Measurements from ENCODE around the gene PCDH15.

PCDH15 gene

GRCh38 chr10:54708021-54708420 lies 93.0 kb downstream of the PCDH15 start:
- DNase-seq (ENCODE audit: low read depth in 3 of 3) = no peak

GRCh38 chr10:54702583-54703485 lies 98.2 kb downstream of the PCDH15 start:
- DNase-seq (ENCODE audit: low read depth in 3 of 3) = no peak

- DNase-seq (ENCODE audit: low read depth in 3 of 3) = no peak
Observed at GRCh38 chr10:54691331-54691730, 109.7 kb downstream of the PCDH15 start.

- DNase-seq (ENCODE audit: low read depth in 3 of 3) = no peak
Observed at GRCh38 chr10:54682554-54682953, 118.5 kb downstream of the PCDH15 start.

GRCh38 chr10:54681136-54681535 lies 119.9 kb downstream of the PCDH15 start:
- no peak for DNase-seq (ENCODE audit: low read depth in 3 of 3)

GRCh38 chr10:54667136-54667535 lies 133.9 kb downstream of the PCDH15 start:
- no peak for DNase-seq (ENCODE audit: low read depth in 3 of 3)

- DNase-seq (ENCODE audit: low read depth in 3 of 3) = no peak
Observed at GRCh38 chr10:54666192-54666591, 134.8 kb downstream of the PCDH15 start.

- DNase-seq (ENCODE audit: low read depth in 3 of 3) = no peak
Observed at GRCh38 chr10:54665095-54665494, 135.9 kb downstream of the PCDH15 start.

GRCh38 chr10:54660397-54660796 lies 140.6 kb downstream of the PCDH15 start:
- no peak for DNase-seq (ENCODE audit: low read depth in 3 of 3)

- DNase-seq (ENCODE audit: low read depth in 3 of 3) = no peak
Observed at GRCh38 chr10:54656643-54657042, 144.4 kb downstream of the PCDH15 start.

GRCh38 chr10:54653518-54653917 lies 147.5 kb downstream of the PCDH15 start:
- no peak for DNase-seq (ENCODE audit: low read depth in 3 of 3)

- no peak for DNase-seq (ENCODE audit: low read depth in 3 of 3)
Observed at GRCh38 chr10:54650547-54650946, 150.5 kb downstream of the PCDH15 start.

GRCh38 chr10:54622017-54622416 lies 179.0 kb downstream of the PCDH15 start:
- DNase-seq (ENCODE audit: low read depth in 3 of 3) = no peak

GRCh38 chr10:54620352-54620751 lies 180.7 kb downstream of the PCDH15 start:
- DNase-seq (ENCODE audit: low read depth in 3 of 3) = no peak

- DNase-seq (ENCODE audit: low read depth in 3 of 3) = no peak
Observed at GRCh38 chr10:54614072-54614471, 187.0 kb downstream of the PCDH15 start.

GRCh38 chr10:54613162-54613561 lies 187.9 kb downstream of the PCDH15 start:
- no peak for DNase-seq (ENCODE audit: low read depth in 3 of 3)

- no peak for DNase-seq (ENCODE audit: low read depth in 3 of 3)
Observed at GRCh38 chr10:54609423-54609822, 191.6 kb downstream of the PCDH15 start.

- no peak for DNase-seq (ENCODE audit: low read depth in 3 of 3)
Observed at GRCh38 chr10:54607983-54608382, 193.0 kb downstream of the PCDH15 start.

GRCh38 chr10:54594289-54594688 lies 206.7 kb downstream of the PCDH15 start:
- DNase-seq (ENCODE audit: low read depth in 3 of 3) = no peak

- DNase-seq (ENCODE audit: low read depth in 3 of 3) = no peak
Observed at GRCh38 chr10:54587971-54588370, 213.1 kb downstream of the PCDH15 start.

- DNase-seq (ENCODE audit: low read depth in 3 of 3) = no peak
Observed at GRCh38 chr10:54585572-54585971, 215.5 kb downstream of the PCDH15 start.

- DNase-seq (ENCODE audit: low read depth in 3 of 3) = no peak
Observed at GRCh38 chr10:54577682-54578081, 223.3 kb downstream of the PCDH15 start.

GRCh38 chr10:54576541-54576940 lies 224.5 kb downstream of the PCDH15 start:
- no peak for DNase-seq (ENCODE audit: low read depth in 3 of 3)

- no peak for DNase-seq (ENCODE audit: low read depth in 3 of 3)
Observed at GRCh38 chr10:54559498-54559897, 241.5 kb downstream of the PCDH15 start.
